K562 treated with DMSO at 1 percent for 12 hours (cell line): ENCODE results near the gene FOXE3. TPM values are rescaled to one million over a fixed set of nuclear protein-coding genes. Genes with fewer than 3 reads are reported as not detected.

Experiments used
- total RNA-seq: library from RNA; unstranded; fragments of 300-600 nt; gene quantifications from 2 replicates; pipeline ENCODE4 v1.2.3, GENCODE V29; 2022; ENCODE audit not compliant: insufficient read depth

The FOXE3 gene
- total RNA-seq, result not detected in 2 replicates

GRCh38 chr1:47415728-47416318, at the start of gene FOXE3:
Gene FOXE3, plus strand, starts transcription at chr1:47416285. Its CDS starts 31 bp downstream, at chr1:47416316.

GRCh38 chr1:47437447-47438164, 21.5 kb downstream of the FOXE3 start, which contains the start of gene FOXD2:
Gene FOXD2, plus strand, starts transcription at chr1:47438044. Its CDS starts 92 bp downstream, at chr1:47438136.

Other genes with a start within 250 kb of the FOXE3 start
- gene PDZK1IP1, start 226.2 kb upstream of the FOXE3 start, total RNA-seq, result 3.9 TPM in 1 of 2 replicates, not detected in the other
- 19.4 and 43.9 TPM in 2 replicates for gene TAL1, start 184.1 kb upstream of the FOXE3 start, total RNA-seq
- 8.4 and 36.6 TPM in 2 replicates for gene STIL, start 102.1 kb upstream of the FOXE3 start, total RNA-seq
- gene CMPK1, start 82.5 kb upstream of the FOXE3 start, total RNA-seq, result 45.7 and 108 TPM in 2 replicates
- 1.3 and 3.8 TPM in 2 replicates for gene FOXD2, start 21.8 kb downstream of the FOXE3 start, total RNA-seq